Measurements from ENCODE around the gene ZNF407. TPM values are rescaled to one million over a fixed set of nuclear protein-coding genes. Genes with fewer than 3 reads are reported as not detected.

The ZNF407 gene
- total RNA-seq, 1 donor from 2014 or later = 24.9 TPM

GRCh38 chr18:74791501-74792194 lies 194.0 kb downstream of the ZNF407 start:
- H3K9me3 Mint-ChIP-seq = no peaks in the 10 kb centered on the region
- H3K27ac Mint-ChIP-seq = no peak overlapping the region
- peaks cover 9% of the 10 kb centered on the region for H3K4me1 Mint-ChIP-seq
- TF ChIP-seq CTCF (IDR thresholded peaks at IDR 0.05; ENCODE audit: unreplicated experiment) = no peak
- H3K4me3 Mint-ChIP-seq = no peak overlapping the region
- no peaks in the 10 kb centered on the region for H3K36me3 Mint-ChIP-seq
- no peaks in the 10 kb centered on the region for H3K27me3 Mint-ChIP-seq (ENCODE audit: low read depth)
- no peak for DNase-seq (ENCODE audit: low spot score in 2 of 2, unreplicated experiment in 2 of 2)

GRCh38 chr18:74793746-74794145 lies 196.1 kb downstream of the ZNF407 start:
- H3K9me3 Mint-ChIP-seq = no peaks in the 10 kb centered on the region
- H3K36me3 Mint-ChIP-seq = no peaks in the 10 kb centered on the region
- DNase-seq (ENCODE audit: low spot score in 2 of 2, unreplicated experiment in 2 of 2) = no peak
- H3K4me3 Mint-ChIP-seq = no peak overlapping the region
- peaks cover 30% of the 10 kb centered on the region for H3K4me1 Mint-ChIP-seq
- no peaks in the 10 kb centered on the region for H3K27me3 Mint-ChIP-seq (ENCODE audit: low read depth)
- no peak for TF ChIP-seq CTCF (IDR thresholded peaks at IDR 0.05; ENCODE audit: unreplicated experiment)
- no peak overlapping the region for H3K27ac Mint-ChIP-seq

- H3K9me3 Mint-ChIP-seq = no peaks in the 10 kb centered on the region
- no peak overlapping the region for H3K4me3 Mint-ChIP-seq
- H3K36me3 Mint-ChIP-seq = no peaks in the 10 kb centered on the region
- no peaks in the 10 kb centered on the region for H3K27me3 Mint-ChIP-seq (ENCODE audit: low read depth)
- no peak for TF ChIP-seq CTCF (IDR thresholded peaks at IDR 0.05; ENCODE audit: unreplicated experiment)
- H3K27ac Mint-ChIP-seq = no peak overlapping the region
- H3K4me1 Mint-ChIP-seq = peaks cover 30% of the 10 kb centered on the region
- DNase-seq (ENCODE audit: low spot score in 2 of 2, unreplicated experiment in 2 of 2) = no peak
Measured at GRCh38 chr18:74795751-74796150, 198.1 kb downstream of the ZNF407 start.

- Mint-ChIP-seq H3K4me3 (no peak overlapping the region), H3K4me1 (peaks cover 30% of the 10 kb centered on the region), H3K27me3 (ENCODE audit: low read depth) (no peaks in the 10 kb centered on the region), H3K36me3 (no peaks in the 10 kb centered on the region), H3K9me3 (no peaks in the 10 kb centered on the region), H3K27ac (peak overlapping the region; percentile 32)
- no peak for TF ChIP-seq CTCF (IDR thresholded peaks at IDR 0.05; ENCODE audit: unreplicated experiment)
- no peak for DNase-seq (ENCODE audit: low spot score in 2 of 2, unreplicated experiment in 2 of 2)
Measured at GRCh38 chr18:74796211-74796610, 198.5 kb downstream of the ZNF407 start.

GRCh38 chr18:74796841-74797576 lies 199.3 kb downstream of the ZNF407 start:
- peak overlapping the region; percentile 32 for H3K27ac Mint-ChIP-seq
- no peak overlapping the region for H3K4me3 Mint-ChIP-seq
- no peaks in the 10 kb centered on the region for H3K9me3 Mint-ChIP-seq
- H3K36me3 Mint-ChIP-seq = no peaks in the 10 kb centered on the region
- no peak for TF ChIP-seq CTCF (IDR thresholded peaks at IDR 0.05; ENCODE audit: unreplicated experiment)
- peaks cover 30% of the 10 kb centered on the region for H3K4me1 Mint-ChIP-seq
- H3K27me3 Mint-ChIP-seq (ENCODE audit: low read depth) = no peaks in the 10 kb centered on the region
- DNase-seq (ENCODE audit: low spot score in 2 of 2, unreplicated experiment in 2 of 2) = no peak

Data from mesothelial cell of epicardium (in vitro differentiated cells).